ENCODE results near the gene UPK1A.

The UPK1A gene

DNA sequence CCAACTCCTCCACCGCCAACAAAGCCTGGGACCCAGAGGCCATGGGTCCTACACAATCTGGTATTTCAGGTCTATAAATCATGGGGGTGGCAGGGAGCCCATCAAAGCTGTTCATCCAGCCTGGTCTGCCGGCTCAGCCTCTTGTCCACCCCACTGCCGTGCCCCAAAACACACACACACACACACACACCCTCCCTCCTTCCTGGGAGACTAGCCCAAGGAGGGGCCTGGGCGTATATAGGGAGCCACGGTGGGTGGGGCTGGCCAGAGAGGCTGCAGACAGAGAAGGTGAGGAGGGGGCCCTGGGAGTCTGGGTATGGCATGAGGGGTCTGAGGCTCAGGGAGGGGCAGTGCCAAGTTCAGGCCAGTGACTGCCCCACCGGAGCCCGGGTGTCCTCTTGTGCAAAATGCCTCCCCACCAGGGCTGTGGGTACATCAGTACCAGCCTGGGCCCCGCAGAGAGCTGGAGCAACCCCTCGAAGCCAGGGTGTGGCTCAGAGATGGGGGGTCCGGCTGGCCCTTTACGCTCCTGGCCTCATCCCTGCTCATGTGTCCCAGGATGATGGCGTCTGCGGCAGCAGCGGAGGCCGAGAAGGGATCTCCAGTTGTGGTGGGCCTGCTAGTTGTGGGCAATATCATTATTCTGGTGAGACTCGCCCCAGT is at the start of gene UPK1A:
Gene UPK1A, plus strand, starts transcription at position 267 of the 663 bp plus-strand sequence. Its CDS starts 296 bp downstream, at position 563.
- DNase-seq (ENCODE audit: low read depth in 2 of 2): no peak

- DNase-seq (ENCODE audit: low read depth in 2 of 2): no peak
These were observed 47.5 kb upstream of the UPK1A start for GRCh38 chr19:35618857-35619256.

DNA sequence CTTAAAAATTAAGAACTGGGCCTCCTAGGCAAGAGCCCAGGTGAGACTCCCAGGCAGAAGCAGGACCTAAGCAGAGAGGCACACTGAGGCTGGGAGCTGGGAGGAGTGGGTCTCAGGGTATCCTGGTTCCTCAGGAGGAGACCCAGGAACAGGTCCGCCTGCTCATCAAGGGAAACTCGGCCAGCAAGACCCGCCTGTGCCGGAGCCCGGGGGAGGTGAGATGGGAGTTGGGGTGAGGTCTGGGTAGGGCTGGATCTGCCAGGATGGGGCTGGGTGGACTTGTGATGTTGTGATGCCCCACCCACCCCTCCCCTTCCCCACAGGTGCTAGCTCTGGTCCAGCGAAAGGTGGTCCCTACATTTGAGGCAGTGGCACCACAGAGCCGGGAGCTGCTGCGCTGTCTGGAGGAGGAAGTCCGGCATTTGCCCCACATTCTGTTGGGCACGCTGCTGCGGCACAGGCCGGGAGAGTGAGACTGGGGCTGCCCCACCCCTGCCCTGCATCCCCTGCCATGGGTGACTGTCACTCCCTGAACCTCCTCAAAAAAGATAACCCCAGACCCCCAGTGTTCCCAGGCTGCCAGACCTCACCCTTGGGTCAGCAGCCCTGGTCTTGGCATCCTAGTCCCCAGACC is 46.9 kb upstream of the UPK1A start:
- DNase-seq (ENCODE audit: low read depth in 2 of 2): no peak

- DNase-seq (ENCODE audit: low read depth in 2 of 2): no peak
These were observed 46.3 kb upstream of the UPK1A start for GRCh38 chr19:35620001-35620400.

DNA sequence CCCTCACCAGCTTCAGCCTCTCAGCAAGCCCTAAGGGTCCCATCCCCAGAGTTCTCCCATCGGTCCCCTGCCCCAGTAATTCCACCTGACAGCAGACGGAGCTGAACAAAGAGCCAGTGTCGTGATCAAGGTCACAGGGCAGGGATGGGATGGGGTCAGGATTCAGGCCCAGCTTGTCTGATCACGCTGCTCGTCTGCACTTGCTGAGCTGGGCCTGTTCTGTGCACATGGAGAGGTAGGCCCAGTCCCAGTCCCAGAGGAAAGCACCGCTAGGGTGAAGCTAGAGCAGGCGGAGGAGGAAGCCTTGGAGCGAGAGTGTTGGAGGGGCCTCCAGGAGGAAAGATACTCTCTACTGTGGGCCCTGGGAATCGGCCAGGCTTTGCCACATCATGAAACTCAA is 44.6 kb upstream of the UPK1A start:
- no peak for DNase-seq (ENCODE audit: low read depth in 2 of 2)

DNA sequence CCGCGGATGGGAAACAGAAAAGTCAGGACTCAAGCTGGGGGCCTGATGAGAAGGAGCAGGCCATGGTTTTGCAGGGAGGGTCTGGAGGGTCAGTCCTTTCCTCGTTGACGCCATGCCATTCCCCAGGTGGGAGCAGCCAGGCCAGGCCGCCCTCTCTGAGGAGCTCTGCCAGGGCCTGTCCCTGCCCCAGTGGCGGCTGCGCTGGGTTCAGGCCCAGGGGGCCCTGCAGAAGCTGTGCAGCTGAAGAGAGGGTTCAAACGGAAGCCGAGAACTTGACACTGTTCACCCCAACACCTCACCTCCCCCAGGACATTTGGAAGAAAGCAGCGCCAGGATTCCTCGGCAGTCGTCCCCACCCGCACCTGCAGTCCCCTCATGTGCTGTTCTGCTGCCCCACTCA is 43.6 kb upstream of the UPK1A start:
- DNase-seq (ENCODE audit: low read depth in 2 of 2): no peak

GRCh38 chr19:35623327-35624010 is 42.8 kb upstream of the UPK1A start:
- no peak for DNase-seq (ENCODE audit: low read depth in 2 of 2)

DNA sequence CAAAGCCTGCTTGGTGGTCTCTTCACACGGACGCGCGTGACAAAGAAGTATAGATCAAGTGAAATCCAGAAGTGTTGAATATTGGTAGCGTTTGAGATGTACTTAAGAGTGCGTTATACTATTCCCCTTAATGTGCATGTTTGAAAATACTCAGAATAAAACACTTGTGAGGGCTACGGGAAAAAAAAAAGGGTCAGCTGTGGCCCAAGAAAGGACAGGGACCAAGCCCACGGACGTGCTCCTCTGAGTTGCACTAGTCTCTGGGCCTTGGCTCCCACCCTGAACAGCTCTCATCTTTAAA is 38.1 kb upstream of the UPK1A start:
- no peak for DNase-seq (ENCODE audit: low read depth in 2 of 2)

GRCh38 chr19:35628565-35629331 is 37.6 kb upstream of the UPK1A start, which contains the start of gene RBM42:
Gene RBM42, plus strand, starts transcription at chr19:35629036. Its CDS starts 118 bp downstream, at chr19:35629154.
- DNase-seq (ENCODE audit: low read depth in 2 of 2): peak; percentile 93 to 96

- no peak for DNase-seq (ENCODE audit: low read depth in 2 of 2)
These were observed 37.0 kb upstream of the UPK1A start for GRCh38 chr19:35629332-35629633.

- DNase-seq (ENCODE audit: low read depth in 2 of 2): no peak
These were observed 32.4 kb upstream of the UPK1A start for GRCh38 chr19:35633727-35634440.

DNA sequence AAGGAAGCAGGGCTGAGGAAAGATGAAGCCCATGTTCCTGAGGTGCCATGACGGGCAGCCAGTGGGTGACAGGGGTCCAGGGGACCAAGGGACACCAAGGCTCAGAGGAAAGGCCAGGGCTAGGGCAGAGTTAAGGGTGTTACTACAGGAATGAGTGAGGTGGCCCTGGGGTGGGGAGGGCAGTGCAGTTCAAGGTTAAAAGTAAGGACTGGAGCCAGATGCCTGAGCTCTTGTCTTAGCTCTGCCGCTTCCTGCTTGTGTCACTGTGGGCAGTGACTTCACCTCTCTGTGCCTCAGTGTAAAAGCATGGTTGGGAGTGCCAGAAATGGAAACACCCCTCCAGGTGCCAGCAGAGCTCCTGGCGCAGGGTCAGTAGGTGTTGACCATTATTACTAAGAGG is 29.7 kb upstream of the UPK1A start:
- DNase-seq (ENCODE audit: low read depth in 2 of 2): no peak

GRCh38 chr19:35637165-35637564 is 29.2 kb upstream of the UPK1A start:
- DNase-seq (ENCODE audit: low read depth in 2 of 2): no peak

DNA sequence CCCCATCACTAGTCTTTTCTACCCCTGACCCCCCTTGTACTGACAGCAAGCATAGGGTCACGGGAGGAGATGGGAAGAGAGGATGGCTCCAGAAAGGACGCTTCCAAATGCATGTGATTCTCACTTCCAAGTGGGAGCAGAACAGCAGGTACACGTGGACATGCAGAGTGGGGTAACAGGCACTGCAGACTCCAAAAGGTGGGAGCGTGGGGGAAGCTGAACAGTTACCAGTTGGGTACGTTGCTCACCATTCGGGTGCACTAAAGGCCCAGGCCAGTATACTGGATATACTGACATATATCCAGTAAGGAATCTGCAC is 27.0 kb upstream of the UPK1A start:
- no peak for DNase-seq (ENCODE audit: low read depth in 2 of 2)

- no peak for DNase-seq (ENCODE audit: low read depth in 2 of 2)
These were observed 26.5 kb upstream of the UPK1A start for GRCh38 chr19:35639863-35640262.

GRCh38 chr19:35641515-35642151 is 24.7 kb upstream of the UPK1A start, which contains the start of gene ETV2:
Gene ETV2, plus strand, starts transcription at chr19:35641745. Its CDS starts 716 bp downstream, at chr19:35642461.
- peak; percentile 40 to 47 for DNase-seq (ENCODE audit: low read depth in 2 of 2)

DNA sequence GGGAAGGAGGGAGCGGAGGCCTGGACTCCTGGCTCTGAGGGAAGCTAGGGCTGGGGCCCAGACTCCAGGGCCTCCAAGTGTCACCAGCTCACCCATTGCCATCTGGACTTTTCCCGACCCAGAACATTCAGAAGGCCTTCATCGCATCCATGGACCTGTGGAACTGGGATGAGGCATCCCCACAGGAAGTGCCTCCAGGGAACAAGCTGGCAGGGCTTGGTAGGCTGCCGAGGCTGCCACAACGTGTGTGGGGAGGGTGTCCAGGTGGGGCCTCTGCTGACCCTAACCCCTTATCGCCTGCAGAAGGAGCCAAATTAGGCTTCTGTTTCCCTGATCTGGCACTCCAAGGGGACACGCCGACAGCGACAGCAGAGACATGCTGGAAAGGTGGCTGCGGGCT is 24.0 kb upstream of the UPK1A start:
- DNase-seq (ENCODE audit: low read depth in 2 of 2): no peak

DNA sequence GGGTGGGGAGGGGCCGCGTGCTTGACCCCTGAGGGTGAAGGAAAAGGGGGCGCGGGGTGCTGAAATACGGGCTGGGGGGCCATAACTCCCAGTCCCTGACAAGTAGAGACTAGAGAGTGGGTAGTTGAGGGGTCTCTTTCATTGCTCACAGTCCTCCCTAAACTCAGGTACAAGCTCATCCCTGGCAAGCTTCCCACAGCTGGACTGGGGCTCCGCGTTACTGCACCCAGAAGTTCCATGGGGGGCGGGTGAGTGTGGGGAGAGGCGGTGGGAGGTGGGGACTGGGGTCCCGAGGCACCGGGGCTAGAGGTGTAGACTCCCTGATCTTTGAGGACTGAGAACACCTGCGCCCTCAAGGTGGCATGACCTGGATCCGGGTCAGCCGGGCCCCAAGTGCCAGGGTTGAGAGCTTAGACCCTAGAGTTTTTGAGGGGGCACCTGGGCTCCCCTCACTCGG is 23.5 kb upstream of the UPK1A start:
- no peak for DNase-seq (ENCODE audit: low read depth in 2 of 2)

GRCh38 chr19:35643255-35644205 is 22.8 kb upstream of the UPK1A start:
- peak; percentile 73 for DNase-seq (ENCODE audit: low read depth in 2 of 2)

Measured in stimulated activated CD8-positive, alpha-beta memory T cell treated with anti-CD3 and anti-CD28 coated beads, Interleukin-2, amount 100 ng/mL, for 48 hours (primary cell).